Measurements from ENCODE around the gene PLAAT2. TPM values are rescaled to one million over a fixed set of nuclear protein-coding genes. Genes with fewer than 3 reads are reported as not detected.

PLAAT2 gene
- total and polyA plus RNA-seq, 10 of the 15 experiments (the other 5 are each of a cell fraction or from before 2014, with no cell fraction given) = 4.6 to 25.9 (median 8.6) TPM

DNA sequence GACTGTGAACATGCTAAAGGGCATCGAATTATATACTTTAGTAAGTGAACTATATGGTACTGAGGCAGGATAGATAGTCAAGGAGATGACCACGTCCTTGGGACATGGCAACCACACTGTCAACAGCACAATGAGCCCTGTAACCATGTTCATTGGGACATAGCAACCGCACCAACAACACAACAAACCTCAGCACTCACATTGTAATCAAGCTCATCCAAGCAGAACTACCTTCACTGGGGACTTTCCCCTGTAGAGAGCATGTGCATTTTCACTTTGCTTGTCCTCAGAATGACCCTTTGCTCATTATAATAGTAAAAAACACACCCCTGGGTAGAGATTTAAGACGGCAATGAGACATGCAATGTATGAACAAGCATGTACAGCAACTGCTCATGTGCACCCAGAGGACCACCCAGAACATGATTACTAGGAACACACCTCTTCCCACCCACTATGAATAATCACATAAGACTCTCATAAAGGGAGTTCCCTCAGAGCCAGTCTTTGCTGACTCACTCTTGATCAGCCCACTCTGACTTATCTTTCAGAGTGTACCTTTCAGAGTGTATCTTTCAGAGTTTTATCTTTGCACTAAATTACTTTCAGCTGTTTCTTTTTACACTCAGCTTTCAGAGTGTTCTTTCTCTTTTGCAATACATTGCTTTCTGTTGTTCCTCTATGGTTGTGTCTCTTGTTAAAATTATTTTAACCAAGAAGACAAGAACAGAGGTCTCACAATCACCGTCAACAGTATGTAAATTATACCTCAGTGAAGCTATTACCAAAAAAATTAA, 4.1 kb upstream of the PLAAT2 start (continued):
- no peak for TF ChIP-seq SMARCA5 (IDR thresholded peaks at IDR 0.05)
- no peak for TF ChIP-seq RFX5 (IDR thresholded peaks at IDR 0.05; ENCODE audit: low read depth, low read length)
- TF ChIP-seq SREBF2 (IDR thresholded peaks at IDR 0.05; ENCODE audit: low read length) = no peak
- TF ChIP-seq MEF2B (IDR thresholded peaks at IDR 0.05; ENCODE audit: partially characterized antibody, poor library complexity, severe bottlenecking) = peak; percentile 84
- TF ChIP-seq ZZZ3 (IDR thresholded peaks at IDR 0.05; ENCODE audit: control insufficient read depth, insufficient read length, low read depth) = no peak
- TF ChIP-seq, protein P1, sequence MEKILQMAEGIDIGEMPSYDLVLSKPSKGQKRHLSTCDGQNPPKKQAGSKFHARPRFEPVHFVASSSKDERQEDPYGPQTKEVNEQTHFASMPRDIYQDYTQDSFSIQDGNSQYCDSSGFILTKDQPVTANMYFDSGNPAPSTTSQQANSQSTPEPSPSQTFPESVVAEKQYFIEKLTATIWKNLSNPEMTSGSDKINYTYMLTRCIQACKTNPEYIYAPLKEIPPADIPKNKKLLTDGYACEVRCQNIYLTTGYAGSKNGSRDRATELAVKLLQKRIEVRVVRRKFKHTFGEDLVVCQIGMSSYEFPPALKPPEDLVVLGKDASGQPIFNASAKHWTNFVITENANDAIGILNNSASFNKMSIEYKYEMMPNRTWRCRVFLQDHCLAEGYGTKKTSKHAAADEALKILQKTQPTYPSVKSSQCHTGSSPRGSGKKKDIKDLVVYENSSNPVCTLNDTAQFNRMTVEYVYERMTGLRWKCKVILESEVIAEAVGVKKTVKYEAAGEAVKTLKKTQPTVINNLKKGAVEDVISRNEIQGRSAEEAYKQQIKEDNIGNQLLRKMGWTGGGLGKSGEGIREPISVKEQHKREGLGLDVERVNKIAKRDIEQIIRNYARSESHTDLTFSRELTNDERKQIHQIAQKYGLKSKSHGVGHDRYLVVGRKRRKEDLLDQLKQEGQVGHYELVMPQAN (conservative IDR thresholded peaks at IDR 0.05) = 0 out of 2 replicates have a peak, but pooled peaks have one; percentile 30
- TF ChIP-seq NFYA (IDR thresholded peaks at IDR 0.05; ENCODE audit: borderline replicate concordance, low read depth, low read length) = no peak
- TF ChIP-seq CBX5 (IDR thresholded peaks at IDR 0.05; ENCODE audit: low read depth) = no peak
- peak; percentile 81 for TF ChIP-seq BCL3 (IDR thresholded peaks at IDR 0.05; ENCODE audit: borderline replicate concordance, insufficient read depth, low read depth, low read length, poor library complexity, severe bottlenecking)
- no peak for TF ChIP-seq SIX5 (IDR thresholded peaks at IDR 0.05; ENCODE audit: low read depth, low read length, severe bottlenecking)
- TF ChIP-seq ZNF274 (IDR thresholded peaks at IDR 0.05; ENCODE audit: insufficient read depth, insufficient read length) = no peak
- TF ChIP-seq E2F4 (IDR thresholded peaks at IDR 0.05; ENCODE audit: low read depth, low read length) = no peak
- TF ChIP-seq MTA3 (IDR thresholded peaks at IDR 0.05; ENCODE audit: borderline replicate concordance, low read length) = no peak
- peak; percentile 96 for TF ChIP-seq SKIL (IDR thresholded peaks at IDR 0.05; ENCODE audit: low read depth, poor library complexity, severe bottlenecking)
- TF ChIP-seq, protein P2, sequence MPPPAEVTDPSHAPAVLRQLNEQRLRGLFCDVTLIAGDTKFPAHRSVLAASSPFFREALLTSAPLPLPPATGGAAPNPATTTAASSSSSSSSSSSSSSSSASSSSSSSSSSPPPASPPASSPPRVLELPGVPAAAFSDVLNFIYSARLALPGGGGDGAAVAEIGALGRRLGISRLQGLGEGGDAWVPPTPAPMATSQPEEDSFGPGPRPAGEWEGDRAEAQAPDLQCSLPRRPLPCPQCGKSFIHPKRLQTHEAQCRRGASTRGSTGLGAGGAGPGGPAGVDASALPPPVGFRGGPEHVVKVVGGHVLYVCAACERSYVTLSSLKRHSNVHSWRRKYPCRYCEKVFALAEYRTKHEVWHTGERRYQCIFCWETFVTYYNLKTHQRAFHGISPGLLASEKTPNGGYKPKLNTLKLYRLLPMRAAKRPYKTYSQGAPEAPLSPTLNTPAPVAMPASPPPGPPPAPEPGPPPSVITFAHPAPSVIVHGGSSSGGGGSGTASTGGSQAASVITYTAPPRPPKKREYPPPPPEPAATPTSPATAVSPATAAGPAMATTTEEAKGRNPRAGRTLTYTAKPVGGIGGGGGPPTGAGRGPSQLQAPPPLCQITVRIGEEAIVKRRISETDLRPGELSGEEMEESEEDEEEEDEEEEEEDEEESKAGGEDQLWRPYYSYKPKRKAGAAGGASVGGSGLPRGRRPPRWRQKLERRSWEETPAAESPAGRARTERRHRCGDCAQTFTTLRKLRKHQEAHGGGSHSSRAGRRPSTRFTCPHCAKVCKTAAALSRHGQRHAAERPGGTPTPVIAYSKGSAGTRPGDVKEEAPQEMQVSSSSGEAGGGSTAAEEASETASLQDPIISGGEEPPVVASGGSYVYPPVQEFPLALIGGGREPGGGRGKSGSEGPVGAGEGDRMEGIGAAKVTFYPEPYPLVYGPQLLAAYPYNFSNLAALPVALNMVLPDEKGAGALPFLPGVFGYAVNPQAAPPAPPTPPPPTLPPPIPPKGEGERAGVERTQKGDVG (CRISPR knock-in tag; IDR thresholded peaks at IDR 0.05) = no peak

Data from GM12878 (cell line).